ENCODE data around the gene FERMT3. TPM values are rescaled to one million over a fixed set of nuclear protein-coding genes. Genes with fewer than 3 reads are reported as not detected.

Gene FERMT3
- total and polyA plus RNA-seq, 4 donors = 3.4 to 47.2 (median 9.7) TPM

- Histone ChIP-seq H3K4me1 (ENCODE audit: control insufficient read depth in 4 of 4, insufficient read depth in 4 of 4, low read length in 3 of 4) (peaks cover 21 to 59% (median 43%) of the 10 kb centered on the region in 4 donors), H3K9ac (ENCODE audit: low read depth in 1 of 2, low read length in 2 of 2) (peak overlapping the region in 1 of 2 donors; percentile 62), H3K36me3 (ENCODE audit: control insufficient read depth in 4 of 4, insufficient read depth in 3 of 4, low read depth in 1 of 4, low read length in 3 of 4) (peaks cover 0 to 6% (median 4%) of the 10 kb centered on the region in 4 donors), H3K4me3 (ENCODE audit: low read depth in 1 of 3, low read length in 3 of 3) (peak overlapping the region in 2 of 3 donors; percentile 54 to 74), H3K27me3 (ENCODE audit: control insufficient read depth in 4 of 4, insufficient read depth in 4 of 4, low read length in 3 of 4) (no peaks in the 10 kb centered on the region), H3K27ac (ENCODE audit: low read depth in 1 of 2, low read length in 2 of 2) (peak overlapping the region; percentile 97 to 99), H3K9me3 (ENCODE audit: control insufficient read depth in 4 of 4, low read length in 3 of 4) (no peaks in the 10 kb centered on the region)
- WGBS = 2% methylated on average over 24 of the region's 24 CpGs
- no peak for TF ChIP-seq MAX (IDR thresholded peaks at IDR 0.05)
- TF ChIP-seq JUND (IDR thresholded peaks at IDR 0.05) = no peak
- peak in 1 of 2 donors; percentile 39 for TF ChIP-seq HNF4A (conservative IDR thresholded peaks at IDR 0.05)
- TF ChIP-seq ZBTB33 (IDR thresholded peaks at IDR 0.05) = no peak
- no peak for TF ChIP-seq FOXA1 (IDR thresholded peaks at IDR 0.05)
- no peak for TF ChIP-seq REST (IDR thresholded peaks at IDR 0.05)
- TF ChIP-seq SP1 (IDR thresholded peaks at IDR 0.05) = peak; percentile 84
- peak; percentile 100 for DNase-seq (ENCODE audit: low spot score)
Observed at GRCh38 chr11:64241241-64241490, 34.6 kb downstream of the FERMT3 start.

- Histone ChIP-seq H3K27me3 (ENCODE audit: control insufficient read depth in 4 of 4, insufficient read depth in 4 of 4, low read length in 3 of 4) (no peaks in the 10 kb centered on the region), H3K4me3 (ENCODE audit: low read depth in 1 of 3, low read length in 3 of 3) (peak overlapping the region; percentile 74 to 94 (median 80)), H3K36me3 (ENCODE audit: control insufficient read depth in 4 of 4, insufficient read depth in 3 of 4, low read depth in 1 of 4, low read length in 3 of 4) (peaks cover 0 to 6% (median 4%) of the 10 kb centered on the region in 4 donors), H3K4me1 (ENCODE audit: control insufficient read depth in 4 of 4, insufficient read depth in 4 of 4, low read length in 3 of 4) (peaks cover 21 to 59% (median 43%) of the 10 kb centered on the region in 4 donors), H3K9ac (ENCODE audit: low read depth in 1 of 2, low read length in 2 of 2) (peak overlapping the region in 1 of 2 donors; percentile 81), H3K9me3 (ENCODE audit: control insufficient read depth in 4 of 4, low read length in 3 of 4) (no peaks in the 10 kb centered on the region), H3K27ac (ENCODE audit: low read depth in 1 of 2, low read length in 2 of 2) (peak overlapping the region; percentile 97 to 99)
- DNase-seq (ENCODE audit: low spot score) = peak; percentile 72
- WGBS = under 1% methylated on average over 63 of the region's 63 CpGs
- no peak for TF ChIP-seq CTCF (IDR thresholded peaks at IDR 0.05; ENCODE audit: low read depth, low read length, missing input control)
- no peak for TF ChIP-seq HNF4A (conservative IDR thresholded peaks at IDR 0.05)
- TF ChIP-seq FOXA1 (IDR thresholded peaks at IDR 0.05) = no peak
- TF ChIP-seq FOXA2 (IDR thresholded peaks at IDR 0.05) = peak; percentile 16
- peak in 1 of 2 donors; percentile 44 for TF ChIP-seq RXRA (IDR thresholded peaks at IDR 0.05)
- peak; percentile 81 for TF ChIP-seq YY1 (IDR thresholded peaks at IDR 0.05)
- TF ChIP-seq RAD21 (IDR thresholded peaks at IDR 0.05) = no peak
- TF ChIP-seq JUND (IDR thresholded peaks at IDR 0.05) = peak in 1 of 2 donors; percentile 9
- TF ChIP-seq MAX (IDR thresholded peaks at IDR 0.05) = peak; percentile 66
- TF ChIP-seq SP1 (IDR thresholded peaks at IDR 0.05) = peak; percentile 2
- no peak for TF ChIP-seq EGR1 (IDR thresholded peaks at IDR 0.05; ENCODE audit: low read depth in 2 of 2)
- TF ChIP-seq REST (IDR thresholded peaks at IDR 0.05) = peak; percentile 31
- TF ChIP-seq NR2F2 (IDR thresholded peaks at IDR 0.05) = no peak
- no peak for TF ChIP-seq ZBTB33 (IDR thresholded peaks at IDR 0.05)
- TF ChIP-seq HNF4G (IDR thresholded peaks at IDR 0.05) = no peak
- no peak for TF ChIP-seq GABPA (IDR thresholded peaks at IDR 0.05 in 1 of 2, conservative IDR thresholded peaks at IDR 0.05 in 1 of 2)
Observed at GRCh38 chr11:64241491-64242374, 35.2 kb downstream of the FERMT3 start.
